BJ (cell line): ENCODE data around the gene BID. TPM values are rescaled to one million over a fixed set of nuclear protein-coding genes. Genes with fewer than 3 reads are reported as not detected.

Experiments used
- CTCF ChIA-PET: fragments of 350-600 bp; formaldehyde crosslinking; extraction: SDS; loops from one replicate; lab custom pipeline; 2021; ENCODE audit warnings: antibody characterized with exemption, inconsistent platforms; lab: Yijun Ruan, JAX
- POLR2A ChIA-PET: fragments of 300-600 bp; sonication (Branson Sonifier 250); formaldehyde crosslinking; extraction: SDS; loops from one replicate; lab custom pipeline; 2021; ENCODE audit warnings: antibody characterized with exemption; lab: Charles Lee
- DNase-seq: peaks from one replicate; pipeline ENCODE4 v3.0.0-alpha.2; 2011; ENCODE audit warnings: low read depth
- H3K27me3 ChIP-seq: 2 replicates; pipeline ENCODE4 v1.6.0; 2011; ENCODE audit warnings: low read length; ENCODE audit not compliant: control insufficient read depth, insufficient read depth
- H3K36me3 ChIP-seq: 2 replicates; pipeline ENCODE4 v1.5.1; 2011; ENCODE audit warnings: low read length; ENCODE audit not compliant: control insufficient read depth, insufficient read depth
- H3K4me3 ChIP-seq: 2 replicates; pipeline ENCODE4 v1.5.1; 2011; ENCODE audit warnings: low read depth, mild to moderate bottlenecking, control low read depth, low read length
- CTCF ChIP-seq: IDR thresholded peaks from 2 replicates; pipeline ENCODE4 v1.5.1; 2011; ENCODE audit warnings: low read depth, mild to moderate bottlenecking, control low read depth, inconsistent platforms, low read length, moderate library complexity; ENCODE audit not compliant: insufficient read depth
- polyA plus RNA-seq: library from polyadenylated mRNA; depleted of rRNA; stranded (reverse); fragments of >200 nt; gene quantifications from 2 replicates; pipeline ENCODE4 v1.2.3, GENCODE V29; 2011

BID gene
- polyA plus RNA-seq, 1 experiment, result 96.4 TPM

GRCh38 chr22:17808693-17809403, 34.6 kb upstream of the BID start:
- POLR2A ChIA-PET, result no interaction called here
- no peak for TF ChIP-seq CTCF
- DNase-seq, result no peak
- Histone ChIP-seq H3K4me3 (no peak overlapping the region), H3K36me3 (peaks cover 18% of the 10 kb centered on the region), H3K27me3 (no peaks in the 10 kb centered on the region)
- CTCF ChIA-PET, result interaction anchor here (0.8 to 0.9 kb wide), 2 partner anchors 23 to 250 kb away, joined by 3 read pairs; no protein-coding TSS in a partner anchor

- Histone ChIP-seq H3K4me3 (no peak overlapping the region), H3K27me3 (no peaks in the 10 kb centered on the region), H3K36me3 (peaks cover 18% of the 10 kb centered on the region)
- POLR2A ChIA-PET, result no interaction called here
- TF ChIP-seq CTCF, result no peak
- CTCF ChIA-PET, result interaction anchor here (0.9 kb wide), 1 partner anchor 249 kb away, joined by 3 read pairs; no protein-coding TSS in a partner anchor
- DNase-seq, result no peak
Observed at GRCh38 chr22:17807578-17808410, 33.5 kb upstream of the BID start.

DNA sequence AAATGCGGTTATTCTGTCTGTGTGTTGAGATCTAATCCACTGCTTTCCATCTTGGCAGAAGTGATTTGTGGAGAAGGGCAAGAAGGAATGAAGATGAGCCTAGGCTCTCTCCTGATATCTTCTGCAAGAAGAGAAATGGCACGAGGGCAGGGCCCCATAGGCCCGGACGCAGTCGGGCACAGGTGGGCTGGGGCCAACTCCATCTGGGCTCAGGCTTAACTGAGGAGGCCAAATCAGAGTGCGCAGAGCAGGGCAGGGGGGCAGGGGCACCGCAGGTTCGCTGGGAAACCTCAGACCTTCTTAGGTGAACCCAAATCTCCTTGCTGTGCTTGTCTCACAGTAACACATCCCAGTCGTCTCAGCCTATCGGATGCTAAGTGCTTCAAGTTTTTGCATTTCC, 32.8 kb upstream of the BID start:
- TF ChIP-seq CTCF, result no peak
- no peak for DNase-seq
- ChIA-PET POLR2A (no interaction called here), CTCF (interaction anchor here (1.6 kb wide), 1 partner anchor 23 kb away, joined by 4 read pairs; no protein-coding TSS in a partner anchor)
- Histone ChIP-seq H3K27me3 (no peaks in the 10 kb centered on the region), H3K4me3 (no peak overlapping the region), H3K36me3 (peaks cover 18% of the 10 kb centered on the region)

- Histone ChIP-seq H3K4me3 (no peak overlapping the region), H3K27me3 (no peaks in the 10 kb centered on the region), H3K36me3 (peaks cover 16% of the 10 kb centered on the region)
- CTCF ChIA-PET, result interaction anchor here (0.6 to 1.6 kb wide), 2 partner anchors 24 to 26 kb away, joined by 3 to 4 read pairs; no protein-coding TSS in a partner anchor
- no peak for DNase-seq
- POLR2A ChIA-PET, result interaction anchor here (0.6 kb wide), 1 partner anchor 14 kb away, joined by 5 read pairs; no protein-coding TSS in a partner anchor
- no peak for TF ChIP-seq CTCF
Observed at GRCh38 chr22:17806437-17806836, 32.2 kb upstream of the BID start.
